Measurements from ENCODE around the gene STH. TPM values are rescaled to one million over a fixed set of nuclear protein-coding genes. Genes with fewer than 3 reads are reported as not detected.

STH gene
- polyA plus RNA-seq, 3 donors from 2014 or later = not detected

GRCh38 chr17:45973099-45973780 lies 25.8 kb upstream of the STH start:
- Mint-ChIP-seq H3K36me3 (peaks cover 0 to 5% (median 3%) of the 10 kb centered on the region in 3 donors), H3K4me1 (no peaks in the 10 kb centered on the region), H3K27ac (no peak overlapping the region), H3K9me3 (no peaks in the 10 kb centered on the region), H3K4me3 (no peak overlapping the region), H3K27me3 (ENCODE audit: low read depth in 3 of 3) (peaks cover 0 to 2% (median 1%) of the 10 kb centered on the region in 3 donors)
- no peak for DNase-seq

- H3K4me3 Mint-ChIP-seq = no peak overlapping the region
- no peaks in the 10 kb centered on the region for H3K9me3 Mint-ChIP-seq
These were observed 24.8 kb upstream of the STH start for GRCh38 chr17:45973946-45974859.

GRCh38 chr17:45974916-45975630 lies 24.0 kb upstream of the STH start:
- Mint-ChIP-seq H3K4me1 (no peaks in the 10 kb centered on the region), H3K9me3 (no peaks in the 10 kb centered on the region), H3K4me3 (no peak overlapping the region), H3K27me3 (ENCODE audit: low read depth in 3 of 3) (peaks cover 0 to under 1% (median 0%) of the 10 kb centered on the region in 3 donors), H3K36me3 (no peaks in the 10 kb centered on the region), H3K27ac (no peak overlapping the region)
- DNase-seq = no peak

More at GRCh38 chr17:45973946-45974859, 24.8 kb upstream of the STH start:
- no peak for DNase-seq
- H3K36me3 Mint-ChIP-seq = peaks cover 0 to 5% (median 3%) of the 10 kb centered on the region in 3 donors
- H3K27me3 Mint-ChIP-seq (ENCODE audit: low read depth in 3 of 3) = peaks cover 0 to 2% (median 1%) of the 10 kb centered on the region in 3 donors
- no peak overlapping the region for H3K27ac Mint-ChIP-seq
- H3K4me1 Mint-ChIP-seq = no peaks in the 10 kb centered on the region

- H3K36me3 Mint-ChIP-seq = no peaks in the 10 kb centered on the region
- no peaks in the 10 kb centered on the region for H3K27me3 Mint-ChIP-seq (ENCODE audit: low read depth in 3 of 3)
- no peaks in the 10 kb centered on the region for H3K4me1 Mint-ChIP-seq
- no peak for DNase-seq
- no peak overlapping the region for H3K4me3 Mint-ChIP-seq
- no peaks in the 10 kb centered on the region for H3K9me3 Mint-ChIP-seq
- no peak overlapping the region for H3K27ac Mint-ChIP-seq
These were observed 23.3 kb upstream of the STH start for GRCh38 chr17:45975640-45976295.

- no peaks in the 10 kb centered on the region for H3K4me1 Mint-ChIP-seq
- H3K27ac Mint-ChIP-seq = no peak overlapping the region
- H3K36me3 Mint-ChIP-seq = no peaks in the 10 kb centered on the region
- no peak for DNase-seq
- no peaks in the 10 kb centered on the region for H3K9me3 Mint-ChIP-seq
- H3K27me3 Mint-ChIP-seq (ENCODE audit: low read depth in 3 of 3) = peaks cover 0 to 2% (median 0%) of the 10 kb centered on the region in 3 donors
- H3K4me3 Mint-ChIP-seq = no peak overlapping the region
These were observed 22.7 kb upstream of the STH start for GRCh38 chr17:45976391-45976754.

GRCh38 chr17:45976755-45977505 lies 22.1 kb upstream of the STH start:
- no peak overlapping the region for H3K4me3 Mint-ChIP-seq
- no peak for DNase-seq
- H3K27me3 Mint-ChIP-seq (ENCODE audit: low read depth in 3 of 3) = peaks cover 0 to 2% (median 0%) of the 10 kb centered on the region in 3 donors
- H3K9me3 Mint-ChIP-seq = no peaks in the 10 kb centered on the region
- H3K27ac Mint-ChIP-seq = no peak overlapping the region
- no peaks in the 10 kb centered on the region for H3K36me3 Mint-ChIP-seq
- no peaks in the 10 kb centered on the region for H3K4me1 Mint-ChIP-seq

GRCh38 chr17:45977506-45977824 lies 21.6 kb upstream of the STH start:
- H3K36me3 Mint-ChIP-seq = no peaks in the 10 kb centered on the region
- no peak overlapping the region for H3K27ac Mint-ChIP-seq
- H3K27me3 Mint-ChIP-seq (ENCODE audit: low read depth in 3 of 3) = peaks cover 0 to 2% (median 0%) of the 10 kb centered on the region in 3 donors
- H3K4me3 Mint-ChIP-seq = no peak overlapping the region
- no peaks in the 10 kb centered on the region for H3K4me1 Mint-ChIP-seq
- no peaks in the 10 kb centered on the region for H3K9me3 Mint-ChIP-seq
- no peak for DNase-seq

- Mint-ChIP-seq H3K9me3 (no peaks in the 10 kb centered on the region), H3K4me1 (no peaks in the 10 kb centered on the region), H3K4me3 (no peak overlapping the region), H3K27me3 (ENCODE audit: low read depth in 3 of 3) (peaks cover 0 to 2% (median 0%) of the 10 kb centered on the region in 3 donors), H3K27ac (no peak overlapping the region), H3K36me3 (no peaks in the 10 kb centered on the region)
- no peak for DNase-seq
These were observed 20.9 kb upstream of the STH start for GRCh38 chr17:45977976-45978626.

- peaks cover 0 to 2% (median 0%) of the 10 kb centered on the region in 3 donors for H3K27me3 Mint-ChIP-seq (ENCODE audit: low read depth in 3 of 3)
- H3K27ac Mint-ChIP-seq = no peak overlapping the region
- no peak for DNase-seq
- no peaks in the 10 kb centered on the region for H3K9me3 Mint-ChIP-seq
- H3K4me3 Mint-ChIP-seq = no peak overlapping the region
- H3K36me3 Mint-ChIP-seq = no peaks in the 10 kb centered on the region
- no peaks in the 10 kb centered on the region for H3K4me1 Mint-ChIP-seq
These were observed 19.9 kb upstream of the STH start for GRCh38 chr17:45979137-45979536.

- H3K36me3 Mint-ChIP-seq = no peaks in the 10 kb centered on the region
These were observed 18.2 kb upstream of the STH start for GRCh38 chr17:45980855-45981254.

GRCh38 chr17:45981306-45981705 lies 17.7 kb upstream of the STH start:
- H3K36me3 Mint-ChIP-seq = no peaks in the 10 kb centered on the region
- no peak overlapping the region for H3K27ac Mint-ChIP-seq

More at GRCh38 chr17:45980855-45981254, 18.2 kb upstream of the STH start:
- Mint-ChIP-seq H3K27me3 (ENCODE audit: low read depth in 3 of 3) (peaks cover 0 to 2% (median 0%) of the 10 kb centered on the region in 3 donors), H3K27ac (no peak overlapping the region), H3K9me3 (no peaks in the 10 kb centered on the region), H3K4me3 (no peak overlapping the region), H3K4me1 (no peaks in the 10 kb centered on the region)
- DNase-seq = no peak

GRCh38 chr17:45982791-45983613 lies 16.0 kb upstream of the STH start:
- no peaks in the 10 kb centered on the region for H3K4me1 Mint-ChIP-seq
- no peak overlapping the region for H3K27ac Mint-ChIP-seq
- H3K9me3 Mint-ChIP-seq = no peaks in the 10 kb centered on the region
- peaks cover 0 to 2% (median 0%) of the 10 kb centered on the region in 3 donors for H3K27me3 Mint-ChIP-seq (ENCODE audit: low read depth in 3 of 3)
- no peak overlapping the region for H3K4me3 Mint-ChIP-seq
- DNase-seq = no peak
- no peaks in the 10 kb centered on the region for H3K36me3 Mint-ChIP-seq

More at GRCh38 chr17:45981306-45981705, 17.7 kb upstream of the STH start:
- DNase-seq = no peak
- H3K4me3 Mint-ChIP-seq = no peak overlapping the region
- peaks cover 0 to 2% (median 0%) of the 10 kb centered on the region in 3 donors for H3K27me3 Mint-ChIP-seq (ENCODE audit: low read depth in 3 of 3)
- H3K4me1 Mint-ChIP-seq = no peaks in the 10 kb centered on the region
- H3K9me3 Mint-ChIP-seq = no peaks in the 10 kb centered on the region

Measured in immature natural killer cell (primary cell).